ENCODE data around the gene AMPD1.

AMPD1 gene

DNA sequence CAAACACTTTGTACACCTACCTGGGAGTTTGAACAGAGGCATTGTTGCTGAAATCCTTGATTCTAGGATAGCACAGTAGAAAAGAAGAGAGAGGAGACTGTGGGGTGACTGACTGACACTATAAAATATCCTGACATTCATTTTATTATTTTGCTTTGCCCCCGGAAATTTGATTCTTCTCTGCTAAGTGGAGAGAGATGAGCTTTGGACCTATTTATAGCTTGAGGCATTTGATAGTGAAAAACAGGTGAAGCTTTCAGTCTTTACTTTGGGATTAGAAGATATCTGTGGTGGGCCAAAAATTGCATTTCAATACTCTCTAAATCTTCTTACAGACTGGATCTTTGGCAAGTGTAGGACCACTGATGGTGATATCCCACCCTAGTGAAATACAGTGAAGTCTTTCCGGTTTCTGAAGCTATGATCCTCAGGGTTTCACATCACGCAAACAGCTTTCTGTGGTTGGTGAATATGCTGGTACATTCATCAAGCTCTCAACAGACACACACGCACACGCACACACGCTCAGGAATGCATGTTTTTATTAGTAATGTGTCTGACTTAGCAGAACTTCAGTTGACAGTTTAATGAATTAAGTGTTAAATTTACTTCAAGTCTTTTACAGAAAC is at the start of gene AMPD1:
AMPD1 (minus strand) TSS at position 117 of the 629 bp plus-strand sequence; CDS start at position 42, 75 bp downstream.
- no peak within 1 kb of the TSS for H3K4me3 ChIP-seq
- H3K27ac ChIP-seq = no peak within 1 kb of the TSS
- DNase-seq (ENCODE audit: low spot score) = no peak
- TF ChIP-seq, protein P1, sequence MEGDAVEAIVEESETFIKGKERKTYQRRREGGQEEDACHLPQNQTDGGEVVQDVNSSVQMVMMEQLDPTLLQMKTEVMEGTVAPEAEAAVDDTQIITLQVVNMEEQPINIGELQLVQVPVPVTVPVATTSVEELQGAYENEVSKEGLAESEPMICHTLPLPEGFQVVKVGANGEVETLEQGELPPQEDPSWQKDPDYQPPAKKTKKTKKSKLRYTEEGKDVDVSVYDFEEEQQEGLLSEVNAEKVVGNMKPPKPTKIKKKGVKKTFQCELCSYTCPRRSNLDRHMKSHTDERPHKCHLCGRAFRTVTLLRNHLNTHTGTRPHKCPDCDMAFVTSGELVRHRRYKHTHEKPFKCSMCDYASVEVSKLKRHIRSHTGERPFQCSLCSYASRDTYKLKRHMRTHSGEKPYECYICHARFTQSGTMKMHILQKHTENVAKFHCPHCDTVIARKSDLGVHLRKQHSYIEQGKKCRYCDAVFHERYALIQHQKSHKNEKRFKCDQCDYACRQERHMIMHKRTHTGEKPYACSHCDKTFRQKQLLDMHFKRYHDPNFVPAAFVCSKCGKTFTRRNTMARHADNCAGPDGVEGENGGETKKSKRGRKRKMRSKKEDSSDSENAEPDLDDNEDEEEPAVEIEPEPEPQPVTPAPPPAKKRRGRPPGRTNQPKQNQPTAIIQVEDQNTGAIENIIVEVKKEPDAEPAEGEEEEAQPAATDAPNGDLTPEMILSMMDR (IDR thresholded peaks at IDR 0.05) = no peak

DNA sequence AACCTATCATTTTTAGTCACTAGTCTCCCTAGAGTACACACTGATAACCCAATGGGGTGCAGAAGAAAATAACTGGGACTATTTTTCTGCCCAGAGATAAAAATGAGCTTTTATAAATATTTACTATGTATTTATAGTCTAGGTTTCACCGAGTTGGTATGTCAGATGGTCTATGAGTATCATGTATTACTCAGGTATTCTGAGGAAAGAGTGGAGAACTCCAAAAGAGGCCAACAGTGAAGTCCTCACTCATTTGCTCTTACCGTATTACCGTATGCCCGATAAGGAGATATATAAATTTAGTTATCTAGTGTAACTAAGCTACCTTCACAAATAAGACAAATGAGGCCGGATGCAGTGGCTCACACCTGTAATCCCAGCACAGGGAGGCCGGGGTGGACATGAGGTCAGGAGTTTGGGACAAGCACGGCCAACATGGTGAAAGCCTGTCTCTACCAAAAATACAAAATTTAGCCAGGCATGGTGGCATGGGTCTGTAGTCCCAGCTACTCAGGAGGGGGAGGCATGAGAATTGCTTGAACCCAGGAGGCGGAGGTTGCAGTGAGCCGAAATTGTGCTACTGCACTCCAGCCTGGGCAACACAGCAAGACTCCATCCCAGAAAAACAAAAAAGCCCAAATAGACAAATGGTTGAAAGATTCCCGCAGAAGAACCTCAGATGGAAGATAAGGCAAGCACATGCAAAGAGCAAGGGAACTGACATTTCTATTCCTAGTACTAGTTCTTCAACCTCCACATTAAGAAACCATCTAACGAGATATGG is 46.8 kb upstream of the AMPD1 start:
- DNase-seq (ENCODE audit: low spot score) = no peak
- Histone ChIP-seq H3K4me3 (no peak overlapping the region), H3K27ac (no peak overlapping the region)
- TF ChIP-seq, protein P1 (IDR thresholded peaks at IDR 0.05) = no peak

DNA sequence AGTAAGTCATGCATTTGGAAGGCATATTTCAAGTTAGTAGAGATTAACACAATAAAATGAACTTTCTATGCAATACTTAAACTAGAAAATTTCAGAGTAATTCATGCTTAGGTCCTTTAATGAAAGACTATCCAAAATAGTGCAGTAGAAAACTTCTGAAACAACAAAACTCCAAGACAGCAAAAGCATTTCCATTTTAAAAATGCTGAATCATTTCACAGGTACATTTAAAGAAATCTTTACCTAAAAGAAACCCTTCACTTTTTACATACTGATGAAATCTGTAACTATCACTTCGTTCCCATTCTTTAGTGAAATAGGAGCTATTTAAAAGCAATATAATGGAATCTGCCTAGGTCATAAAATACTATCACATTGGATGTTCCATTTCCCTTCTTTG is 45.0 kb upstream of the AMPD1 start:
- H3K4me3 ChIP-seq = no peak overlapping the region
- DNase-seq (ENCODE audit: low spot score) = no peak
- TF ChIP-seq, protein P1 (IDR thresholded peaks at IDR 0.05) = no peak

DNA sequence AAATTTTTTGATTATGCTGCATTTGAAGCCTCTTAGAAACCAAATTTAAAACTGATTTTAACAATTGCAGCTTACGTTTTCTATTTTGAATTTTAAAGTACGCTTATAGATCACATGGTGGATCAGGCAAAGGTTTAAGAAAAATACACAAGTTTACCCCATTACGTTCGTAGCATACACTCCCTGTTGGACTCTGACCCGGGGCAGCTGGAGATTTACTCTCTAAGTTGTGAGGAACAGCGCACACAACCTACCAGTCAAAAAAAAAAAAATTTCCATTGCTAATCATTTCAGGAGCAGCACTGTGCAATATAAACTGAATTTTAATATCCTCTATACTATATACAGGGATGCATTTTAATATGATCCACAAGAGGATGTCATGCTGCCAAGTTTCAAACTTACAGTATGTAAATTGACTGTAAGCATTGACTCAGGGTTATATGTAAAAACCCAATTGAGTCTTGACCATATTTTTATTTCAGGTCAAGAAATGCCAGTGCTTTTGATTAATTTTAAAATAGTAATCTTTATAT is 42.0 kb upstream of the AMPD1 start:
- Histone ChIP-seq H3K27ac (no peak overlapping the region), H3K4me3 (no peak overlapping the region)
- TF ChIP-seq, protein P1 (IDR thresholded peaks at IDR 0.05) = no peak
- DNase-seq (ENCODE audit: low spot score) = no peak

More for the DNA sequence above, 45.0 kb upstream of the AMPD1 start:
- H3K27ac ChIP-seq = no peak overlapping the region

DNA sequence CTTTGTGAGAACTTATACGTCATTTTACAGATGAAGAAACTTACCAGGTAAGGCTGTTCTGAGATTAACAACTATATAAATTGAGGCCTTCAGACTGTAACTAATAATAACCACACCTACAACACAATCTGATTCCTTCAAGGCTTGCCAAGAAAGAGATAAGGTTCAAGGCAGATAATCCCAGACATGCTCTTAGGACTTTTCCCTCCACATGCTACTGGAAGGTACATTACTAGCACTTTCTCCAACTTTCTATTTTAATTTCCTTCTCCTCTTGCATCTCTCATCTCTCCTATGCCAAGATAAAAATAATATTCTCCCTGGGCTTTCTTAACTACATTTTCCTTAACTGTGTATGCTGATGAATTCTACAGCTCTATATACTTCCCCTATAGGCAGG is 40.1 kb upstream of the AMPD1 start:
- Histone ChIP-seq H3K27ac (no peak overlapping the region), H3K4me3 (no peak overlapping the region)
- TF ChIP-seq, protein P1 (IDR thresholded peaks at IDR 0.05) = no peak
- no peak for DNase-seq (ENCODE audit: low spot score)

DNA sequence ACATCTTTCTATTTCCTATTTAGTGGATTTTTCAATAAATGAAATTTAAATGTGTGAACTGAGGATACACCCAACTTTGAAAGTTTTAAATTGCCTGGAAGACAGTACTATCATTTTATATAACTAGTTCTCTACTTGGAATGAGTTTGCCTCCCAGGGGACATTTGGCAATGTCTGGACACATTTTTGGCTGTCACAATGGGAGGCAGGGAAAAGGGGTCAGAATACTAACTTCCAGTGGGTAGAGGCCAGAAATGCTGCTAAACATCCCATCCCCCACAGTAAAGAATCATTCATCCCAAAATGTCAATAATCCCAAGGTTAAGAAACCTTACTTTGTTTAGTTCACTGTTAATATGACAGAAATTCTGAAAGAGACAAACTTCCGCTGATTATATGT is 34.4 kb upstream of the AMPD1 start:
- DNase-seq (ENCODE audit: low spot score) = no peak
- TF ChIP-seq, protein P1 (IDR thresholded peaks at IDR 0.05) = no peak
- Histone ChIP-seq H3K27ac (no peak overlapping the region), H3K4me3 (no peak overlapping the region)
